NCI-H774 (cell line): ENCODE measurements around the gene GEMIN7.

Source experiments
- DNase-seq: peaks from one replicate; lab custom pipeline; 2025; lab: John Stamatoyannopoulos, UW

The GEMIN7 gene

DNA sequence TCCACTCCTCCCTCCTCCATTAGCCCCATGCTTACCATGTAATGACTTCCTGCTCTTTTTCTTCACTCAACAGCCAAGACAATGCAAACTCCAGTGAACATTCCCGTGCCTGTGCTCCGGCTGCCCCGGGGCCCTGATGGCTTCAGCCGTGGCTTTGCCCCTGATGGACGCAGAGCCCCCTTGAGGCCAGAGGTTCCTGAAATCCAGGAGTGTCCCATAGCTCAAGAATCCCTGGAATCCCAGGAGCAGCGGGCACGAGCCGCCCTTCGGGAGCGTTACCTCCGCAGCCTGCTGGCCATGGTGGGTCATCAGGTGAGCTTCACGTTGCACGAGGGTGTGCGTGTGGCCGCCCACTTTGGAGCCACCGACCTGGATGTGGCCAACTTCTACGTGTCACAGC is 11.0 kb downstream of the GEMIN7 start:
- no peak for DNase-seq

DNA sequence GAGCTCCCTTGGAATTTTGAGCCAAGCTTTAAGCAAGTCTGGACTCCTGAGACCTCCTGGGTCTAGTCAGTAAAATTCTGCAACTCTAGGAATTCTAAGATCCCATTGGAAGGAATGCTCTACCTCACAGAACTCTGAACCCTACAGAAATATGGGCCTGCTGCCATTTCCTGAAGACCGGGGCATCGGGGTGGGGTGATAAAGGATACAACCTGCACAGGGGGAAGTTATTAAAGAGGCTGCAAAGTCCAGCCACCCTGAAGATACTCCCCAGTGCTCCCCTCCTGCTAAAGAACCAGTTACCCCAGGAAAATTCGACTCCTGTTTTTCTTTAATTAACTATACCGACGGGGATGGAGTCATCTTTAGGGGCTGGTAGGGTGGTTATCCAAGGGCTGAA is 11.5 kb downstream of the GEMIN7 start:
- DNase-seq = no peak

DNA sequence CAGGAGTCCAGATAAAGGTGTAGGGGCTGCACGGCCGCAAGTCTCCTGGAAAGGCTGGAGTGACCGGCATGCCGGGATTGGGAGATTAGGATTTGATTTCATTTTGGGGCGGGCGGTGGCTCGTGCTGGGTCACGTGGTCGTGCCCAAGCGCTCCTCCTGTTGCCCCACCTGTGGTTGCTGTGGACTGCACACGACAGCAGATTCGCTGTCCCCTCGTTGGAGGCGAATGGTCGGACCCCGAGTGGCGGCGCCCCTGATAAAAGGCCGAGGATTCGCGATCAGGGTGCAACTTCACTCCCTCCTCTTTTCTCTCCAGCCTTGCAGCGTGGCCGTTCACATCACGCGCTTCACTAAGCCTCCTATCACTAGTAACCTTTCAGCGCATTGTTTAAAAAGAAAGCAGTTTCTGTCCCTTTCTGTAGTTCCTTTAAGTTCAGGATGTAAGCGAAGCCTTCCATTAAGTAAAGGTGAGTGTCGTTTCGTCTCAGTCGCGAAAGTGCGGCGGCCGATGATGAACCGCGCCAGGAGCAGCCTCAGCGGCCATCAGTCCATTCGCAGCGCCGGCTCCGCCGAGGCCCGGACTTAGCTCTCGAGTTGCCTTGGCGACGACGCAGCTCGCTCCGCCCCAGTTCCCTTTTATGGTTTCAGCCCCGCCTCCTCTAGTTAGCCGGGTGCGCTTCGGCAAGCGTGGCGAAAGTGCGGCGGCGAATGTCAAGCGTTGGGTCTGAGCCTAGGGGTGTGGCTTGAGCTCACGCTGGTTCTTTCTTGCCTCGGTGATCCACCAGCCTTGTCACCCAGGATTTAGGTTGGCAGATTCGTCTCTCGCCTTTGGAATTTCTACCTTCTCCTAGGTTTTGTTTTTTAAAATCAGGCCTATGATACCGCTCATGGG is 12.2 kb downstream of the GEMIN7 start:
- peak; percentile 98 for DNase-seq

DNA sequence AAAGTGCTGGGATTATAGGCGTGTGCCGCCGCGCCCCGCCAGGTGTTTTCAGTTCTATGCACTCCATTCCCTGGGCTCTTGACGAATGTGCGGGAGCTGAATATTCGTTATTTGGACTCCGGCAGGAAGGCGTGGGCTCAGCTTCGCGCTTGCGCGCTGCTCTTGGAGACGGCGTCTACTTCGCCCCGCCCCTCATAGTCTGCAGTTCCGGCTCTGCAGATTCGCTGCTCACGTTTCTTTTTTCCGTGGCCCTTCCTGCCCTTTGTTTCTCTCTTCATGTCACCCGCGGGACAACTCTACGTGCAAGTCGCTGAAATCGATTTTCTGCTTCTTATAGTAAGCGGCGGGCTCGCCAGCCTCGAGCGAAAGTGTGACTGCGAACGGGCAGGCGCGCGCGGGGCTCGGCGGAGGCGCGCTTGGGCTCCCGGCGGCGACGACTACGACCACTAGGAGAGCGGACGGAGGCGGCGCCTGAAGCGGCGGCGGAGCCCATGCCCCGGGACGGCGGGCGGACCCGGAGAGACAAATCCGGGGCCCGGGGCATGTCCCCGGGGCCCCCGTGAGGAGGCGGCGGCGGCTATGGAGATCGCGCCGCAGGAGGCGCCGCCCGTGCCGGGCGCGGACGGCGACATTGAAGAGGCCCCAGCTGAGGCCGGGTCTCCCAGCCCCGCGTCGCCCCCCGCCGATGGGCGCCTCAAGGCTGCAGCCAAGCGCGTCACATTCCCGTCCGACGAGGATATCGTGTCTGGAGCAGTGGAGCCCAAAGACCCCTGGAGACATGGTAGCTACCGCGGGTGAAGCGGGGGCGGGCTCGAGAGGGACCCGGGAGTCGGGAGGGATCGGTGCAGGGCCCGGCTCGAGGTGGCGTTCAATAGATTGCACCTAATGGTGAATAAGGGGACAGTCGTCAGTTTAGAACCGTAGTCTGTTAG is 14.0 kb downstream of the GEMIN7 start, which contains the start of gene PPP1R37:
Gene PPP1R37 (plus strand): TSS at position 433 of the 932 bp plus-strand sequence. CDS start 147 bp downstream, at position 580.
- peak; percentile 98 for DNase-seq

DNA sequence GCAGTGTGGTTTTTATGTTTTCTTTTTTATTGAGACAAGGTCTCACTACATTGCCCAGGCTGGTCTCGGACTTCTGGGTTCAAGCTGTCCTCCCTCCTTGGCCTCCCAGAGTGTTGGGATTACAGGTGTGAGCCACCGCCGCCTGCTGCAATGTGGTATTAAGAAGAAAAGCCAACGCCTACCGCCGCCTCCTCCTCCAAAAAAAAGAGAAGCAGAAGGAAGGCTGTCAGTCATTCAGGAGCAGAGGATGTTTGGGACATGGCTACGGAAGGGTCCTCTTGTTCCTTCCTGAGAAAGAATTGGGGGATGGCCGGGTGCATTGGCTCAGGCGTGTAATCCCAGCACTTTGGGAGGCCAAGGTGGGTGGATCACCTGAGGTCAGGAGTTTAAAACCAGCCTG is 15.1 kb downstream of the GEMIN7 start:
- DNase-seq = no peak

DNA sequence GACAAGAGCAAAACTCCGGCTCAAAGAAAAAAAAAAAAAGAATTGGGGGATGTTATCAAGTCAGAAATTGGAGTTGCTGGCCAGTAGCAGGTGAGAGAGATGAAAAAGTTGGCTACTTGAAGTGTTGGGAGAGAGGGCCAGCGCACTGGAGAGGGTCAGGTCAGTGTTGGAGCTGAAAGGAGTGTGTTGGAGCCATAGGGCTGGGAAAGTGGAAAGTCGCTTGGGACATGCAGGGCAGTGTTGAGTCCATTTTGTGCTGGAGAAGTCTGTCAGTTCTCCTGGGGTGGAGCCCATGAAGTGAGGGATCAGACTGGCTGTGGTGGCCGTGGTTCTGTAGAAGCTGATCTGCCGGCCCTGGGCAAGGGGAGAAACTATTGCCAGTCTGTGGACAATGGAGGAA is 15.6 kb downstream of the GEMIN7 start:
- DNase-seq = no peak

DNA sequence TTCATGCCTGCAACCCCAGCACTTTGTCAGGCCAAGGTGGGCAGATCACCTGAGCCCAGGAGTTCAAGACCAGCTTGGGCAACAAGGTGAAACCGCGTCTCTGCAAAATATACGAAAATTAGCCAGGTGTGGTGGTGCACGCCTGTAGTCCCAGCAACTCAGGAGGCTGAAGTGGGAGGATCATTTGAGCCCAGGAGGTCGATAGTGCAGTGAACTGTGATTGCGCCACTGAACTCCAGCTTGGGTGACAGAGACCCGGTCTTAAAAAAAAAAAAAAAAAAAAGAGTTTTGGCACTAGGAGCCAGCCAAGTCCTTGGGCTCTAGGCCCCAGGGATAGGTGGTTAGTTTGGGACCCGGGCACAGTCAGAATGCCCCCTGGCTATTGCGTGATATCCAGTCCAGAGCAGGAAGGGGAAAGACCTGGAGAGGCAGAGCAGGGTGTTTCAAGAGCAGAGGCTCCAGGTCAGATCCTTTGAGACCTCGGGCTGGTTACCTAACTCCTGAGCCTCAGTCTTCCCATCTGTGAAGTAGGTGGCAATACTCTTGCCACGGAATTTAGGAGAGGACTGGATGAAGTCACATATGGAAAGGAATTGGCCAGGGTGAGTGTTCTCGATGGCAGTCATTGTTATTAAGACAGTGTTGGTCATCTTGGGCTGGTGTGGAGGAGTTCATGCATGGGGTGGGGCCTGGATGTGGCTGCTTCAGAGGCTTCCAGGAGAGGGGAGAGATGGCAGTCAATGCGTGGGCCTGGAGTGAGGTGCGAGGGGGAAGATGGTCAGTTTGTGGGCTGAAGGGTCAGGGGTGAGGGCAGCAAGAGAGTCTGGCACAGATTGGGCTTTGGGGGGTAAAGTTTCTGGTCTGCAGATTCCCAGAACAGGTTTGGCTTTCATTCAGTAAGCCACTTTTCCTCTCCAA is 16.7 kb downstream of the GEMIN7 start:
- DNase-seq = no peak

DNA sequence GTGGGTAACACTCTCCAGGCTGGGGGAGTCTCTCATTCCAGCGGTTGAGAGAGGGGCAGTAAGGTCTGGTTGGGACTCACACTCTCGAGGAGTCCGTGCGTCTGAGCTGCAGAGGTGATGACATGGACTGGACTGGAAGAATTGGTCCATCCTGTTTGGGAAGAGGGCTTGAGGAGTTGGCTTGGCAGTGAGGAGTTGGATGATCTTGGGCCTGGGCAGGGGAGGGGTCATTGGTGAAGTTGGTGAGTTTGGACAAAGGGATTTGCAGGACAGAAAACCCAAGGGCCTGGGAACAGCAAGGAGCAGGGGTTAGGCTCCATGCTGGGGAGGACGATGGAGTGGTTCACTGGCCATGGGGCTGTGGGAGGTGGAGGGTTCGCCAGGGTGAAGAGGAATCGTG is 17.6 kb downstream of the GEMIN7 start:
- DNase-seq = no peak

DNA sequence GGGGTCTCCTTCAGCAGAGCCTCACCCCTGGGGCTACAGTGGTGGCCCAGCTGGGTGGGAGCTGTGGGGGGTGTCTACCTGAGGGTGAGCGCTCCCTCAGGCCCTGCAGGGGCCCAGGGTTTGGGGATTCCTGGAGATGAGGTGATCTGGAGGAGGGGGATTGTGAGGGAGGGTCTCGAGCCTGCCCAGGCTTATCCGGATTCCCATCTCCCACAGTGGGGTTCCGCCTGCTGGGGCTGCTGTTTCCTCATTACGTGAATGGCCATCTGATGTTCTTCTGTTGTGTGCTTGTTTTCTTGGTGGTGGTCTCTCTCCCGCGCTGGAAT is 18.4 kb downstream of the GEMIN7 start:
- no peak for DNase-seq

DNA sequence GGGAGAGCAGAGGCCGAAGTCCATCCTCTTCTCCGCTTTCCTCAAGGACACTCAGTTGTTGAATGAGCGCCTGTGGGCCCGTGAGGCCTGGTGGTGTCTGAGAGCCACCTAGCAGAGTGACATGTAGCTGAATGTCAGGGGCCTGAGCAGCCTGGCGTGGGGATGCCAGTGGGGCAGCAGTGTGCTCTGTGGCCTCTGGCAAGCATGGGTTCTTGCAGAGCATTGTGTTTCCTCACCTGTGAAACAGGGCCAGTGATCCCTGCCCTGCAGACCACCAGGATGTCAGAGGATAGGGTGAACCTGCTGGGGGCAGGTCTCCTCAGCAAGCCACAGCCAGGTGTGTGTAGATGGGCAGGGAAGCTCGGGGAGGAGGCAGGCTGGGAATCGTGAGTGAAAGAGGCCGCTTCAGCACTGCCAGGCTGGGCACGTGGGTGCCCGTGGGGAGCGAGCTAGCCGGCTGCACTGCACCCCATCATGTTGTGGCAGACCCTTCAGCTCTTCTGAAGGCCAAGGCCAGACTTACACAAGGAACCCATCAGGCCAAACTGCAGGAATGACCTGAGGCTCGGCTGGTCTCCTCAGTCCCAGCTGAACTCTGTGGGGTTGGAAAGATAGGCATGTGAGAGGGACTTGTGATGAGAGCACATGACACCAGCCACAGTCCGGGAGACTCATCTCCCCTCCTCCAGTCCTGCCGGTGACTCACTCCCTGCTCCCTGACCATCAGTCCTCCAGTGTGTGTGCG is 18.9 kb downstream of the GEMIN7 start:
- no peak for DNase-seq

DNA sequence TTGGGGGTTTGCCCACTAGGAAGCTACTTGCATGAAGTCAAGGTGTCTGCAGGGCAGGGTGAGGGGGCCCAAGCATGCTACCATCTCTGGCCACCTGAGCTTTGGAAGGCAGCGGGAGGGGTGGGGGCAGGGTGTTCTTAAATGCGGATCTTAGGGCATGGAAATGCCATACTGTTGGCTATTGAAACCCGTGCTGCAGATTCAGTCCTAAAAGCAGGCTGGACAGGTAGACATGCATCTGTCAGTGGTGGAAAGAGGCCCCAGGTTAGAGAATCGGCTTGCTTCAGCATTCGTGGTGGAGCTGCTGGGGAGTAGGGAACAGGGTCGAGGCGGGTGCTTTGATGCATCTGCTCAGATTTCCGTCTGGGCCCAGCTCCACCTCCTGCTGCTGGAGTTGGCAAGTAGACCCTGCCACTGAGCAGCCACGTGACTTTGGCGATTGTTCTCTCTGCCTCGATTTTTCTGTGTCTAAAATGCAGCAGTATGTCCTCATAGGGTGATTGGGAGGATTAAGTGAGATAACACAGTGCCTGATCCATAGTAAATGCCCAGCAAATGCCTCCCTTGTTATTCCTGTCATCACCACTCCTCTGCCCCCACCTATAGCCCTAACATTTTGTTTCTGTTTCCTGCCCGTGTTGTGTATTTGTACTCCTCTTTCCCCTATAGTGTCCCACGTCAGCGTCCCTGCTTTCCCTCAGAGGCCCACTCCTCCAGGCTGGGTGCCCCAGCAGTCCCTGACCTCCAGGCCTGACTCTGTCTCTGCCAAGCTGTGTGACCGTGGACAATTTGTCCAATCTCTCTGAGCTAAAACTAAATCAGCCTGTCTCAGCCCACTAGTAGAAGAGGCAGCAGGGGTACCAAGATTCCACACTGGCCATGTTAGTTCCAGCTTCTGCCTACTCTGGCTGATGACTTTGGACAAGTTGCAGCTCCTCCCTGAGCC is 19.7 kb downstream of the GEMIN7 start:
- DNase-seq = no peak

DNA sequence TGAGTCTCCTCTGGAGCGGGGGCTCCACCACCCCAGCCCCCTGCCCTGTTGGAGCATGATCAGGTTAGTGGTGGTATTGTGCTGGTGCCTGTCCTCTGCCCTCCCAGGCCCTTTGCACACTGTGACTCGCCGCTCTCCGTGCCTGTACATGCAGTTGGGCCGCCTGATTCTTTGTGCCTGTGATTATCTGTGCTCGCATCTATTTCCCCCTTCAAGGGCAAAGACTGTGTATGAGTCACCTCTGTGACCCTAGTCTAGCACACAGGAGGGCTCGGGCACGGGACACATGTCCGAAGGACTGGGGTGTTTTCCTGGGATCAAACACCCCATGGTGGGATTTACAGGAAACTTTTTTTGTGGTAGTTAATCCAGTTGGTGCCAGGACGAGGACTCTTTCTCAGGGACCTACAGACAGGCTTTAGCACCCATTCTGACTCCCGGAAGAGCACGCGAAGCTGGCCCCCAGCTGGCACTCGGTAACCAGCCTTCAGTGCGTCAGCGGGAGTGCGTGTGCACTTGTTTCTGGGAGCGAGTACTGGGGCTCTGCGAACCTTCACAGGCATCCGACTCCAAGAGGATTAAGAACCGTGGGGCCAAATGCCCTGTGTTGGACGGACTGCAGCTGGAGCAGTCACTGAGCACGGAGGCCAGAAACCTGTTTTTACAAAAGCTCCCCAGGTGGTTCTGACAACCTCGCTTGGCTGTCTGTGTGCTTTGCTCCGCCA is 20.6 kb downstream of the GEMIN7 start:
- DNase-seq = no peak

DNA sequence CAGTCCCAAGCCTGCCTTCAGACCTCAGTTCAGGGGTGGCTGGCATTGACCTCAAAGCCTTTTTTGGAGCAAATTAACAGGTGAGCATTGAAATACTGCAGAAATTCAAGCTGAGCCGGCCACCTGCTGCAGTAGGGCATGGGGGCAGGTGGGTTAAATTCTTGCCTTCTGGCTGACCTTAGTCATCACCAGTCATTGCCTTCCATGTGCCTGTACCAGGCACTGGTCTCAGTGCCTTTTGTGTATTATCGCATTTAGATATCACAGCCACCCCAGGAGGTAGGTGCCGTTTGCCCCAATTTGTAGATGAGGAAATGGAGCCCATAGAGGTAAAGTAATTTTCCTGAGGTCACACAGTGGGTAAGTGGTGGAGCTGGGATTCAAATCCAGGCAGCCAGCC is 21.1 kb downstream of the GEMIN7 start:
- DNase-seq = no peak

DNA sequence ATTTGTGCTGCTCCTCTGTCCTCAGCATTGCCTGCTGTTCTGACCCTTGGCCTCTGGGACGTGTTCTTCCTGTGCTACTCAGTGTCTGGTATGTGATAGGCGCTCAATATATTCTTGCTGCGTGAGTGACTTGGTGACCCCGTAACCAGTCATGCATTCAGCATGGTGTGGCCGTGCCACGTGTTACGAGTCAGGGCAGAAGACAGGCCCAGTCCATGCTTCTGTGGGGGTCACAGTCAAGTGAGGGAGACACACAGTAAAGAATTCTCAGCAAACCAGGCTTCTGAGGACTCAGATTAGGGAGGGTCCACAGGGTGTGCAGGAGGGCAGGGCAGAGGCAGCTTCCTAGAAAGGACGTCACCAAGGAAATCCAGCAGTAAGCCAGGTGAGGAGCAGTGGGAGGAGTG is 21.8 kb downstream of the GEMIN7 start:
- no peak for DNase-seq

DNA sequence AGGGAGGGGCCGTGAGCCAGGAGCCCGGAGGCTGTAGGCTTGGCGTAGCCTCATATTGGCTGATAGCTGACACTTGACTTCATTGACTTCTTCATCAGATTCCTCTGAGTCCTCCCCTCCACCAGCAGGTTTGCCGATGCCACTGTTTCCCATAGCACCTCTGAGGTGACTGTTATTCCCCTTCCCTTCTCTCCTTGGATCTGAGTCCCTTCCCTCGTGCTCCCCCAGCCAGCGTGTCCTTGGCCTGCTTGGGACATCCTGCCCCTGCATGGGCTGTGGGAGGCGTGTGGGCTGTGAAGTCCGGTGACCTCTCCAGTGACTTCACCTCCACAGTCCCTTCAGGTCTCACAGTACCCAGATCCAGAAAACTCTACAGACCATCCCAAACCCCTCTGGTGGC is 22.7 kb downstream of the GEMIN7 start:
- DNase-seq = no peak

DNA sequence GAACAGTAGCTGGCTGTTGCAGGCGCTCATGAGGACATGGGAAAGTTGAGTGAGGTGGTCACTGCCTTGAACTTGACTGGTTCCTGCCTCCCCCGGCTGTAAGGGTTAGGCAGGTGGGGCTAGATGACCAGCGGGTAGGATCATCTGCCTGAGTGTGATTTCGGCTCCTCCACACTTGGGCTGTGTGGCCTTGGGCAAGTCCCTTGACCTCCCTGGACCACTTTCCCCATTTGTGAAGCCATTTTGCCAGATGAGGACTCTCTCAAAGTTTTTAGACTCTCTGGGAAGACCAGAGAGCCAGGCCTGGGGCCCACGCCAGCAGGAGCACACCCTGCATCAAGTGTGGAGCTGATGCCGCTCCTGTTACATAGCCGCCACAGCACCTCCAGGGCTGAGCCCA is 23.4 kb downstream of the GEMIN7 start:
- no peak for DNase-seq

DNA sequence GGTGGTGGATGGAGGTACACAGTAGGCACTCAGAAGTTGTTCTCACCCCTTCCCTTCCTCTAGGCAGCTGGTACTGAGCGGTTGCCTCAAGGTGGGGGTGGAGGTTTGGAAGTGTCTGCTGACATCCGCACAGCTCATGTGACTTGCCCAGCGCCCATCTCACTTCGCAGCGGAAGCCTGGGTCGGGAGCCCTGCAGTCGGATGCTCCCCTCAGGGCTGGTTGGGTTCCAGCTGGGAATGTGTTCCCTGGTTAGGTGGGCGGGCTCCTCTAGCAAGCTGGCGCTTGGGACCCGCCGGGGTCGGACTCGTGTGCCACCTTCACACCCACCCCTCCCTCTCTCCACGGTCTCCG is 24.1 kb downstream of the GEMIN7 start:
- no peak for DNase-seq

DNA sequence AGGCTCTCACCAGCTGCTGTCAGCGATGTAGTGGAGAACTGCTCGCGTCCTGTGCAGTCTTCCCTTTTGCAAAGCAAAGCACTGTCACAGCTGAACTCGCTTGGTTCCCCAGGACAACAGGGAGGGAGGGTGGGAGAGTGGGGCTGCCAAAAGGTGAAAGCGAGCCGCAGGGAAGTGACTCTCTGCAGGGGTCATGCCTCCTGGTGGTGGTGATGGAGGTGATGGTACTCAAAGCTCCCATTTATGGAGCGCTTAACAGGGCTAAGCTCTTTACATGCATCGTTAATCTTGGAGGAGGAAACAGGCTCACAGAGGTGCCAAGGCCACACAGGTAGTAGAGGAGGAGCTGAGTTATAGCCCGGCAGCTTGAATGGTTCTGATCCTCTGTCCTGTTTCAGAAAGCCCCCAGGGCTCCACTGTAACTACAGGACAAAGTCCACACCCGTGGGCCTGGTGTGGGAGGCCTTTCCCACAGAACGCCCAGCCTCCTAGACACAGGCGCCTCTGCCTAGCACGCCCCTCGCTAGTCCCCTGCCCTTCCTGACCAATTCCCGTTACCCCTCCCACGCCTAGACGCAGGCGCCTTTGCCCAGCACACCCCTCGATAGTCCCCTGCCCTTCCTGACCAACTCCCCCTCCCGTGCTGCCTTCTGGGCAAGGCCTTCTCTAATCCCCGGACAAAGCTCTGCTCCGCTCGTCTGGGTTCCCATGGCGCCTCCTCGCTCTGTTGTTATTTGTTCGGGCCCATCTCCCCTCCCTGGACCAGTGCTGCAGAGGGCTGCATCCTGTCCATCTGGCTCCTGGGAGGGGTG is 24.7 kb downstream of the GEMIN7 start:
- DNase-seq = no peak
